HG03103 (cell line): ENCODE measurements around the gene FAM180A.
"Not testable (repeated sequence)": the region's sequence is repeated elsewhere in the genome, so short reads cannot be mapped to it uniquely, and the experiment has no call there.

Experiments used
- ATAC-seq: cut with Tn5 transposase; IDR thresholded peaks from one replicate; pipeline ENCODE4 v1.9.1; 2021; ENCODE audit warnings: low read depth; ENCODE audit not compliant: unreplicated experiment

Gene FAM180A

GRCh38 chr7:135742371-135742770 lies 6.2 kb downstream of the FAM180A start:
- no peak for ATAC-seq

- ATAC-seq = no peak
These were observed 6.7 kb downstream of the FAM180A start for GRCh38 chr7:135741905-135742304.

- ATAC-seq = no peak
These were observed 7.7 kb downstream of the FAM180A start for GRCh38 chr7:135740889-135741288.

GRCh38 chr7:135737306-135737647 lies 11.3 kb downstream of the FAM180A start:
- not testable (repeated sequence) for ATAC-seq

GRCh38 chr7:135736586-135737305 lies 11.9 kb downstream of the FAM180A start:
- ATAC-seq = no peak

GRCh38 chr7:135734343-135734689 lies 14.3 kb downstream of the FAM180A start:
- no peak for ATAC-seq

GRCh38 chr7:135733603-135734342 lies 14.8 kb downstream of the FAM180A start:
- ATAC-seq = no peak

GRCh38 chr7:135731131-135731530 lies 17.5 kb downstream of the FAM180A start:
- ATAC-seq = no peak

- ATAC-seq = no peak
These were observed 19.4 kb downstream of the FAM180A start for GRCh38 chr7:135729230-135729629.

GRCh38 chr7:135728136-135728669 lies 20.4 kb downstream of the FAM180A start, which contains the start of gene SLC13A4:
Gene SLC13A4 (minus strand): TSS chr7:135728186. CDS start chr7:135727496, 690 bp downstream.
- ATAC-seq = no peak

- no peak for ATAC-seq
These were observed 21.5 kb downstream of the FAM180A start for GRCh38 chr7:135726911-135727673.

- no peak for ATAC-seq
These were observed 22.3 kb downstream of the FAM180A start for GRCh38 chr7:135726276-135726788.

GRCh38 chr7:135723411-135723810 lies 25.2 kb downstream of the FAM180A start:
- ATAC-seq = no peak

- no peak for ATAC-seq
These were observed 27.3 kb downstream of the FAM180A start for GRCh38 chr7:135721198-135721820.

- no peak for ATAC-seq
These were observed 28.9 kb downstream of the FAM180A start for GRCh38 chr7:135719688-135720087.

GRCh38 chr7:135718794-135719437 lies 29.7 kb downstream of the FAM180A start:
- ATAC-seq = no peak

GRCh38 chr7:135718219-135718618 lies 30.4 kb downstream of the FAM180A start:
- ATAC-seq = no peak

GRCh38 chr7:135717693-135718092 lies 30.9 kb downstream of the FAM180A start:
- no peak for ATAC-seq

- ATAC-seq = no peak
These were observed 31.9 kb downstream of the FAM180A start for GRCh38 chr7:135716677-135717238.

GRCh38 chr7:135715673-135716072 lies 32.9 kb downstream of the FAM180A start:
- ATAC-seq = no peak
